Activated gamma-delta T cell treated with anti-CD3 and anti-CD28 coated beads, Interleukin-2, amount 50 U/mL, for 16 hours (primary cell): ENCODE data around the gene UNC50.
"Not testable (repeated sequence)": the region's sequence is repeated elsewhere in the genome, so short reads cannot be mapped to it uniquely, and the experiment has no call there.

Source experiments
- DNase-seq: peaks from one replicate; pipeline ENCODE4 v3.0.0-alpha.2; 2020; ENCODE audit warnings: low read depth

The UNC50 gene

GRCh38 chr2:98576666-98577312 lies 31.6 kb upstream of the UNC50 start:
- DNase-seq: no peak

- no peak for DNase-seq
Measured at GRCh38 chr2:98577313-98577712, 31.1 kb upstream of the UNC50 start.

- DNase-seq: no peak
Measured at GRCh38 chr2:98578231-98578630, 30.2 kb upstream of the UNC50 start.

GRCh38 chr2:98579926-98580325 lies 28.5 kb upstream of the UNC50 start:
- DNase-seq: no peak

GRCh38 chr2:98580656-98581284 lies 27.6 kb upstream of the UNC50 start:
- no peak for DNase-seq

- DNase-seq: no peak
Measured at GRCh38 chr2:98582523-98582922, 25.9 kb upstream of the UNC50 start.

GRCh38 chr2:98583276-98583675 lies 25.1 kb upstream of the UNC50 start:
- no peak for DNase-seq

- DNase-seq: no peak
Measured at GRCh38 chr2:98583816-98584618, 24.4 kb upstream of the UNC50 start.

- DNase-seq: no peak
Measured at GRCh38 chr2:98585386-98585785, 23.0 kb upstream of the UNC50 start.

GRCh38 chr2:98586551-98587140 lies 21.7 kb upstream of the UNC50 start:
- no peak for DNase-seq

GRCh38 chr2:98588880-98589431 lies 19.4 kb upstream of the UNC50 start:
- no peak for DNase-seq

- no peak for DNase-seq
Measured at GRCh38 chr2:98589489-98589888, 18.9 kb upstream of the UNC50 start.

GRCh38 chr2:98592565-98592964 lies 15.8 kb upstream of the UNC50 start:
- no peak for DNase-seq

- not testable (repeated sequence) for DNase-seq
Measured at GRCh38 chr2:98594665-98595064, 13.7 kb upstream of the UNC50 start.

- no peak for DNase-seq
Measured at GRCh38 chr2:98598781-98599428, 9.5 kb upstream of the UNC50 start.

- DNase-seq: no peak
Measured at GRCh38 chr2:98601532-98602132, 6.8 kb upstream of the UNC50 start.

- DNase-seq: no peak
Measured at GRCh38 chr2:98604547-98604946, 3.8 kb upstream of the UNC50 start.

GRCh38 chr2:98605076-98605475 lies 3.3 kb upstream of the UNC50 start:
- DNase-seq: no peak

GRCh38 chr2:98606431-98606830 lies 2.0 kb upstream of the UNC50 start:
- no peak for DNase-seq

- no peak for DNase-seq
Measured at GRCh38 chr2:98607104-98607503, 1.3 kb upstream of the UNC50 start.

- no peak for DNase-seq
Measured at GRCh38 chr2:98607741-98608115, 661 bp upstream of the UNC50 start.
